HG03342 (cell line): Measurements from ENCODE around the gene GPHA2.

Source experiments
- ATAC-seq: cut with Tn5 transposase; IDR thresholded peaks from one replicate; pipeline ENCODE4 v1.9.1; 2021; ENCODE audit warnings: mild to moderate bottlenecking, moderate library complexity; ENCODE audit not compliant: unreplicated experiment

The GPHA2 gene

GRCh38 chr11:64931290-64931689 lies 4.4 kb downstream of the GPHA2 start:
- no peak for ATAC-seq

GRCh38 chr11:64930340-64930739 lies 5.4 kb downstream of the GPHA2 start:
- no peak for ATAC-seq

GRCh38 chr11:64929625-64930024 lies 6.1 kb downstream of the GPHA2 start:
- ATAC-seq: no peak

GRCh38 chr11:64928957-64929356 lies 6.7 kb downstream of the GPHA2 start:
- no peak for ATAC-seq

- no peak for ATAC-seq
These were observed 9.0 kb downstream of the GPHA2 start for GRCh38 chr11:64926689-64927088.

- ATAC-seq: no peak
These were observed 9.9 kb downstream of the GPHA2 start for GRCh38 chr11:64925536-64926436.

- ATAC-seq: no peak
These were observed 10.8 kb downstream of the GPHA2 start for GRCh38 chr11:64924910-64925284.

GRCh38 chr11:64923944-64924909 lies 11.5 kb downstream of the GPHA2 start, which contains the start of gene PPP2R5B:
Gene PPP2R5B (plus strand): TSS chr11:64924689. CDS start chr11:64925735, 1,046 bp downstream.
- ATAC-seq: peak; percentile 79

GRCh38 chr11:64923151-64923661 lies 12.5 kb downstream of the GPHA2 start:
- ATAC-seq: no peak

- no peak for ATAC-seq
These were observed 14.3 kb downstream of the GPHA2 start for GRCh38 chr11:64921384-64921783.

GRCh38 chr11:64920124-64920523 lies 15.6 kb downstream of the GPHA2 start:
- ATAC-seq: no peak

- no peak for ATAC-seq
These were observed 16.1 kb downstream of the GPHA2 start for GRCh38 chr11:64919627-64920026.

- ATAC-seq: no peak
These were observed 17.7 kb downstream of the GPHA2 start for GRCh38 chr11:64918017-64918416.

- ATAC-seq: no peak
These were observed 18.1 kb downstream of the GPHA2 start for GRCh38 chr11:64917663-64917995.

GRCh38 chr11:64916775-64917662 lies 18.7 kb downstream of the GPHA2 start, which contains the start of gene ATG2A:
Gene ATG2A (minus strand): TSS chr11:64917209. CDS start chr11:64917135, 74 bp downstream.
- peak; percentile 93 for ATAC-seq

- no peak for ATAC-seq
These were observed 19.5 kb downstream of the GPHA2 start for GRCh38 chr11:64916040-64916774.

GRCh38 chr11:64915376-64915887 lies 20.3 kb downstream of the GPHA2 start:
- no peak for ATAC-seq

GRCh38 chr11:64914123-64914522 lies 21.6 kb downstream of the GPHA2 start:
- ATAC-seq: no peak

GRCh38 chr11:64913171-64913727 lies 22.4 kb downstream of the GPHA2 start:
- no peak for ATAC-seq
